Right lobe of liver (tissue), 6 donors: ENCODE data around the gene HRNR. TPM values are rescaled to one million over a fixed set of nuclear protein-coding genes. Genes with fewer than 3 reads are reported as not detected.

Experiments
- ATAC-seq, 4 donors: fragments of 200-7000 bp; cut with Tn5 transposase; one replicate each; pipeline ENCODE4 v1.9.1; 2020; ENCODE audit warnings: mild to moderate bottlenecking in 4 of 4, moderate library complexity in 4 of 4
- DNase-seq, 3 donors: peaks; one replicate each; pipeline ENCODE4 v3.0.0-alpha.2; 2020
- H3K27ac ChIP-seq, 3 donors: fragments of 200-600 bp; one replicate each; pipeline ENCODE4 v1.8.0; 2022
- H3K27me3 ChIP-seq, 2 donors: fragments of 200-600 bp; one replicate each; pipeline ENCODE4 v1.8.0; 2022
- H3K36me3 ChIP-seq, 4 donors: fragments of 200-600 bp; sonication (generic) in 1 of 4; one replicate each; pipeline versions ENCODE4 v1.5.1 to v1.8.0; 2017 to 2022; ENCODE audit warnings: control low read depth in 1 of 4
- H3K4me1 ChIP-seq, 4 donors: fragments of 200-600 bp; sonication (generic) in 1 of 4; one replicate each; pipeline versions ENCODE4 v1.5.1 to v1.8.0; 2017 to 2022; ENCODE audit warnings: control low read depth in 1 of 4
- H3K4me3 ChIP-seq, 3 donors: fragments of 200-600 bp; one replicate each; pipeline ENCODE4 v1.8.0; 2022
- H3K9me3 ChIP-seq, 4 donors: fragments of 200-600 bp; sonication (generic) in 1 of 4; one replicate each; pipeline versions ENCODE4 v1.5.1 to v1.8.0; 2017 to 2022; ENCODE audit warnings: control low read depth in 1 of 4
- POLR2A ChIP-seq: fragments of 450-650 bp; IDR thresholded peaks from one replicate; pipeline ENCODE4 v1.6.1; 2017; ENCODE audit warnings: antibody characterized with exemption, mild to moderate bottlenecking
- WGBS: methylation state at CpG from one replicate; pipeline ENCODE4 v1.1.6; 2018; ENCODE audit warnings: low coverage, low lambda C conversion rate; ENCODE audit not compliant: insufficient coverage; ENCODE audit errors: missing lambda C conversion rate; 5-methylcytosine and 5-hydroxymethylcytosine counted together
- intact Hi-C, 2 donors: fragments of 100-400 bp; cut with DNase I; formaldehyde crosslinking; loops; one replicate each; pipeline versions ENCODE4 v1.11.2 to v1.14.1; 2022
- total RNA-seq, 6 experiments: library from RNA; depleted of rRNA in 2 of 6; stranded (reverse); fragments of >200 nt in 2 of 6; fragmentation: NEBNext Ultra II Directional in 3 of 6; extraction: Animal tissue kit (Norgen Biotek cat#: 25700) in 3 of 6; gene quantifications; one replicate each; pipeline versions ENCODE4 v1.1.0 to v1.2.4, GENCODE V29; 2016 to 2023
- TF ChIP-seq, protein P1 (sequence below), 4 donors: fragments of 200-600 bp in 3 of 4; fragments of 450-650 bp in 1 of 4; IDR thresholded peaks; one replicate each; pipeline versions ENCODE4 v1.5.1 to v1.8.0; 2016 to 2022; ENCODE audit warnings: antibody characterized with exemption in 4 of 4, mild to moderate bottlenecking in 2 of 4
- donor health status: DM: no; HTN: yes; CAD: no.
- donor health status: DM: no; HTN: no; CAD: no.
- donor health status: DM: no; HTN: no; CAD: no.
- donor health status: DM: no; HTN: yes; CAD: no.
- donor health status: DM: no; HTN: yes; CAD: no.

The HRNR gene
- total RNA-seq, 6 experiments from 2014 or later = not detected

DNA sequence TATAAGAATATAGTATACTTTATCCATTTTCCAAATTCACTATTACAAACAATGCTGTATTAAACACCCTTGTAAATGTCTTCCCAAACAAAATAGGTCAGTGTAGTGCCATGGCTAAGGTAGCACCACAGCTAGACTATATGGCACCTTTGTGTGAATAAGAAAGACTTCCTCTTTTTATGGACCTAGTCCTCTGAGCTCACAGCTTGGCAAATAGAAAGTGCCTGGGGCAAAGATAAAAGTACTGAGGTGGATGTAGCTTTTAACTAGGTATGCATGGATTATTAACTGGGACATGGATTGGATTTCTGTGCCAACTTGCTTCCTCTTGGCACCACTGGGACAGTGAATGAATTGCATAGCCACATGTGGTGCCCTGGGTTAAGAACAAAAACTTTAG, 25.0 kb downstream of the HRNR start:
- H3K4me1 ChIP-seq = no peaks in the 10 kb centered on the region
- TF ChIP-seq, protein P1, sequence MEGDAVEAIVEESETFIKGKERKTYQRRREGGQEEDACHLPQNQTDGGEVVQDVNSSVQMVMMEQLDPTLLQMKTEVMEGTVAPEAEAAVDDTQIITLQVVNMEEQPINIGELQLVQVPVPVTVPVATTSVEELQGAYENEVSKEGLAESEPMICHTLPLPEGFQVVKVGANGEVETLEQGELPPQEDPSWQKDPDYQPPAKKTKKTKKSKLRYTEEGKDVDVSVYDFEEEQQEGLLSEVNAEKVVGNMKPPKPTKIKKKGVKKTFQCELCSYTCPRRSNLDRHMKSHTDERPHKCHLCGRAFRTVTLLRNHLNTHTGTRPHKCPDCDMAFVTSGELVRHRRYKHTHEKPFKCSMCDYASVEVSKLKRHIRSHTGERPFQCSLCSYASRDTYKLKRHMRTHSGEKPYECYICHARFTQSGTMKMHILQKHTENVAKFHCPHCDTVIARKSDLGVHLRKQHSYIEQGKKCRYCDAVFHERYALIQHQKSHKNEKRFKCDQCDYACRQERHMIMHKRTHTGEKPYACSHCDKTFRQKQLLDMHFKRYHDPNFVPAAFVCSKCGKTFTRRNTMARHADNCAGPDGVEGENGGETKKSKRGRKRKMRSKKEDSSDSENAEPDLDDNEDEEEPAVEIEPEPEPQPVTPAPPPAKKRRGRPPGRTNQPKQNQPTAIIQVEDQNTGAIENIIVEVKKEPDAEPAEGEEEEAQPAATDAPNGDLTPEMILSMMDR (IDR thresholded peaks at IDR 0.05) = no peak
- no peak for TF ChIP-seq POLR2A
- no peak overlapping the region for H3K27ac ChIP-seq
- intact Hi-C loops = no loop called here
- ATAC-seq (no peak), DNase-seq (no peak)
- H3K27me3 ChIP-seq = no peaks in the 10 kb centered on the region
- H3K36me3 ChIP-seq = no peaks in the 10 kb centered on the region
- no peak overlapping the region for H3K4me3 ChIP-seq
- H3K9me3 ChIP-seq = no peaks in the 10 kb centered on the region

DNA sequence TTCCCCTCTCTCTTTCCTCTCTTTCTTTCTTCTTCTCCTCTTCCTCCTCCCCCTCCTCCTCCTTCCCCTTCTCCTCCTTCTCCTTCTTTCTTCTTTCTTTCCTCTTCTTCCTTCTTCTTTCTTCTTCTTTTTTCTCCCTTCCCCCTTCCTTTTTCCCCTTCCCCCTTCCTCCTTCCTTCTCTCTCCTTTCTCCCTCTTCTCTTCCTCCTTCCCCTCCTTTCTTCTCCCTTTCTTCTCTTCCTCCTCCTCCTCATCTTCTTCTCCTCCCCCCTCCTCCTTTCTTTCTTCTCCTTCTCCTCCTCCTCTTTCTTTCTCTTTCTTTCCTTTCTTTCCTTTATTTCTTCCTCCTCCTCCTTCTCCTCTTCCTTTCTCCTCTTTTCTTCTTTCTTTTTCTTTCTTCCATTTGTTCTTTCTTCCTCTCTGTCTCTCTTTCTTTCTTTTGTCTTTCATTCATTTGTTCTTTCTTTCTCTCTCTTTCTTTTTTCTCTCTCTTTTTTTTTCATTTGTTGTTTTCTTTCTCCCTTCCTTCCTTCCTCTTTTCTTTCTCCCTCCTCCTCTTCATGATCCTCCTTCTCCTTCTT, 26.5 kb downstream of the HRNR start:
- H3K36me3 ChIP-seq = no peaks in the 10 kb centered on the region
- no peak overlapping the region for H3K27ac ChIP-seq
- no peaks in the 10 kb centered on the region for H3K4me1 ChIP-seq
- DNase-seq (no peak), ATAC-seq (no peak)
- intact Hi-C loops = no loop called here
- no peak overlapping the region for H3K4me3 ChIP-seq
- no peak for TF ChIP-seq POLR2A
- TF ChIP-seq, protein P1 (IDR thresholded peaks at IDR 0.05) = no peak
- no peaks in the 10 kb centered on the region for H3K27me3 ChIP-seq
- H3K9me3 ChIP-seq = no peaks in the 10 kb centered on the region

DNA sequence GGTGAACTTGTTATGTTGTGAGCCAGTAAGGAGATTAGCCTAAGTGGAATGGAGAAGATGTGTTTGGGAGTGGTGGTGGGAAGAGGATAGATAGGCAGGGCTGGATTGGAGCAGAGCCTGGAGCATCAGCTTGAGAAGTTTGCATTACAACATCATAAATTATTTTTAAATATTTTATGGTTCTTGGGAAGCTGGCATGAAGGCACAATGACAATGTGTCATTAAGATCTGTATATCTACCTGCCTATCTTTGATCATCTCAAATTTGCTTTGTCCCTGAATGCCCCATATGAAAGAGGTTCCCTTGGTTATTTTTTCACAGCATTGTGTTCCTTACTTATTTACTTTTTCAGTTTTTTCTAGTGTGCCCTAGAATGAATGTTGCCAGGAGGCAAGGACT, 32.3 kb downstream of the HRNR start:
- DNase-seq = no peak
- TF ChIP-seq POLR2A = no peak
- TF ChIP-seq, protein P1 (IDR thresholded peaks at IDR 0.05) = no peak
- Histone ChIP-seq H3K27me3 (no peaks in the 10 kb centered on the region), H3K36me3 (no peaks in the 10 kb centered on the region), H3K4me1 (peaks cover 0 to 18% (median 2%) of the 10 kb centered on the region in 4 donors), H3K27ac (no peak overlapping the region), H3K9me3 (no peaks in the 10 kb centered on the region), H3K4me3 (no peak overlapping the region)
- no peak for ATAC-seq
- intact Hi-C loops = no loop called here

DNA sequence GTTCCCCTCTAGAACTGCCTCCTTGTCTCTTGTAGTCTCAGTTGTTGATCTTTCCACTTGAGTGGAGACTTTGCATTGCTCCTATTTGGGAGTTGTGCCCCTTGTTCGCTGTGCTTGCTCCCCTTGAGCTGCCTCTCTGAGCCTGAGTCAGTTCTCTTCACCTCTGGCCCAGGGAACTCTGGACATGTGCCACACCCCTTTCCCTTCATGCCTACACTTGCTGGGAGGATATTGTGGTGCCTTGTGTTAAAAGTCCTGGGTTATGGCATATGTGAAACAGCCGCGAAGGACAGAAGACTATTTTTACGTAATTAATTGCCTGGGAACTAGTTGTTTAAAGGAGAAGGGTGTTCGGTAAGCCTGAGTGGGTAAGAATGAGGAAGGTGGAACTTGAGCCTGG, 32.7 kb downstream of the HRNR start:
- DNase-seq (no peak), ATAC-seq (no peak)
- no peaks in the 10 kb centered on the region for H3K36me3 ChIP-seq
- no peak overlapping the region for H3K27ac ChIP-seq
- H3K27me3 ChIP-seq = no peaks in the 10 kb centered on the region
- intact Hi-C loops = no loop called here
- 90% methylated on average over 5 of the region's 5 CpGs for WGBS
- TF ChIP-seq, protein P1 (IDR thresholded peaks at IDR 0.05) = no peak
- no peak for TF ChIP-seq POLR2A
- no peak overlapping the region for H3K4me3 ChIP-seq
- H3K9me3 ChIP-seq = no peaks in the 10 kb centered on the region
- H3K4me1 ChIP-seq = peaks cover 0 to 18% (median 2%) of the 10 kb centered on the region in 4 donors

DNA sequence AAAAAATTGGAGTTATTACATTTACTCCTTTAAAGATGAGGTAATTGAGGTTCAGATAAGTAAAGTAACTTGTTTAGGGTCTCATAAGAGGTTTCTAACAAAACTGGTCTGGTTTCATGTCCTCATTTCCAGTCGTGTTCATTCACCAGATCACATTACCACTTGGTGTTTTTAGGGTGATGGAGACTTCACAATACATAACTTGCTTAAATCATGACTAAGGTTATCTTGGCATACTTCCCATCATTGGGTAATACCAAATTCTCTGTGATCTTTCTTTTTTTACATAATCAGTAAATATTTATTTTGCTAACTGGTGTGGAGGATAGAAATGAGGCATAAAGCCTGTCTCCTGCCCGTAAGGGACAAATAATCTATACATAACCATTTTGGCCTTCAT, 33.4 kb downstream of the HRNR start:
- Histone ChIP-seq H3K4me1 (peaks cover 0 to 18% (median 2%) of the 10 kb centered on the region in 4 donors), H3K36me3 (no peaks in the 10 kb centered on the region), H3K4me3 (no peak overlapping the region), H3K27ac (no peak overlapping the region), H3K9me3 (no peaks in the 10 kb centered on the region), H3K27me3 (no peaks in the 10 kb centered on the region)
- no peak for TF ChIP-seq POLR2A
- TF ChIP-seq, protein P1 (IDR thresholded peaks at IDR 0.05) = no peak
- intact Hi-C loops = no loop called here
- 23% methylated on average over 2 of the region's 2 CpGs for WGBS
- ATAC-seq = peak in 3 of 4 donors; percentile 39 to 64 (median 57)
- no peak for DNase-seq
